ENCODE results near the gene TRAF3IP1.

DNA sequence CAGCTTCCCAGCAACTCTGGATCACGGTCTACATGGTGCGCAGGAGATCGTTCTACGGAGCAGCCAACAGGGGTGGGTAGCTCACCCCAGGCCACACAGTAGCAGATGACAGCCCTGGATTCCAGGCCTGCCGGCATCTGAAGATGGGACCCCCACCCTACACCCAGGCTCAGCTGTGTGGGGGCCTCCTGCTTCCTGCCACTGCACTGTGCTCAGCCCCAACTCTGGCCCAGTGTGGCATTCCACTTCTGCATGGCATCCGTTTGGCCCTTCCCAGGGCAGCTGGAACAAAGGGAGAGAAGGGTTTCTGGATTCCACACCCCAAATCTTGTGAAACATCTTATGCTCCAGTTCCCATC, 41.0 kb upstream of the TRAF3IP1 start:
- TF ChIP-seq, protein P1, sequence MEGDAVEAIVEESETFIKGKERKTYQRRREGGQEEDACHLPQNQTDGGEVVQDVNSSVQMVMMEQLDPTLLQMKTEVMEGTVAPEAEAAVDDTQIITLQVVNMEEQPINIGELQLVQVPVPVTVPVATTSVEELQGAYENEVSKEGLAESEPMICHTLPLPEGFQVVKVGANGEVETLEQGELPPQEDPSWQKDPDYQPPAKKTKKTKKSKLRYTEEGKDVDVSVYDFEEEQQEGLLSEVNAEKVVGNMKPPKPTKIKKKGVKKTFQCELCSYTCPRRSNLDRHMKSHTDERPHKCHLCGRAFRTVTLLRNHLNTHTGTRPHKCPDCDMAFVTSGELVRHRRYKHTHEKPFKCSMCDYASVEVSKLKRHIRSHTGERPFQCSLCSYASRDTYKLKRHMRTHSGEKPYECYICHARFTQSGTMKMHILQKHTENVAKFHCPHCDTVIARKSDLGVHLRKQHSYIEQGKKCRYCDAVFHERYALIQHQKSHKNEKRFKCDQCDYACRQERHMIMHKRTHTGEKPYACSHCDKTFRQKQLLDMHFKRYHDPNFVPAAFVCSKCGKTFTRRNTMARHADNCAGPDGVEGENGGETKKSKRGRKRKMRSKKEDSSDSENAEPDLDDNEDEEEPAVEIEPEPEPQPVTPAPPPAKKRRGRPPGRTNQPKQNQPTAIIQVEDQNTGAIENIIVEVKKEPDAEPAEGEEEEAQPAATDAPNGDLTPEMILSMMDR (IDR thresholded peaks at IDR 0.05): no peak
- no peak for TF ChIP-seq POLR2A (IDR thresholded peaks at IDR 0.05)

Data from uterus (tissue), 2 donors.